Trophoblast cell (in vitro differentiated cells and primary cell): ENCODE measurements around the gene RPGRIP1.

ENCODE experiments used
- DNase-seq, 2 donors: peaks; one replicate each; pipeline ENCODE4 v3.0.0-alpha.2; 2016
- H2AFZ ChIP-seq: 2 replicates; pipeline ENCODE4 v1.6.1; 2013; ENCODE audit warnings: low read length, moderate library complexity, mild to moderate bottlenecking; ENCODE audit not compliant: insufficient read depth, poor library complexity
- H2AK5ac ChIP-seq: 2 replicates; pipeline ENCODE4 v1.6.1; 2013; ENCODE audit warnings: mild to moderate bottlenecking, low read length
- H2BK120ac ChIP-seq: 2 replicates; pipeline ENCODE4 v1.6.1; 2013; ENCODE audit warnings: low read length, mild to moderate bottlenecking, moderate library complexity; ENCODE audit not compliant: insufficient read depth, poor library complexity
- H2BK12ac ChIP-seq: 2 replicates; pipeline ENCODE4 v1.6.1; 2013; ENCODE audit warnings: mild to moderate bottlenecking, low read length, moderate library complexity
- H2BK5ac ChIP-seq: 2 replicates; pipeline ENCODE4 v1.6.1; 2013; ENCODE audit warnings: low read length, low read depth, moderate library complexity, mild to moderate bottlenecking; ENCODE audit not compliant: poor library complexity
- H3K14ac ChIP-seq: 2 replicates; pipeline ENCODE4 v1.6.1; 2013; ENCODE audit warnings: mild to moderate bottlenecking, low read length
- H3K18ac ChIP-seq: 2 replicates; pipeline ENCODE4 v1.6.1; 2013; ENCODE audit warnings: mild to moderate bottlenecking, low read length
- H3K23ac ChIP-seq: 2 replicates; pipeline ENCODE4 v1.6.1; 2013; ENCODE audit warnings: low read length
- H3K27ac ChIP-seq: 2 replicates; pipeline ENCODE4 v1.5.1; 2013; ENCODE audit warnings: low read depth, mild to moderate bottlenecking, inconsistent platforms, low read length, moderate library complexity
- H3K27me3 ChIP-seq: 2 replicates; pipeline ENCODE4 v1.6.1; 2013; ENCODE audit warnings: inconsistent platforms, mild to moderate bottlenecking, low read length, moderate library complexity; ENCODE audit not compliant: insufficient read depth
- H3K36me3 ChIP-seq, 2 experiments: 1 replicate in 1 of 2; 2 replicates in 1 of 2; pipeline ENCODE4 v1.6.1; 2013; ENCODE audit warnings: low read length in 2 of 2, mild to moderate bottlenecking in 2 of 2, moderate library complexity in 1 of 2; ENCODE audit not compliant: insufficient read depth in 2 of 2, control insufficient read depth in 1 of 2
- H3K4ac ChIP-seq: 2 replicates; pipeline ENCODE4 v1.6.1; 2013; ENCODE audit warnings: low read depth, mild to moderate bottlenecking, low read length, moderate library complexity
- H3K4me1 ChIP-seq, 2 experiments: 1 replicate in 1 of 2; 2 replicates in 1 of 2; pipeline ENCODE4 v1.6.1; 2013; ENCODE audit warnings: low read length in 2 of 2, mild to moderate bottlenecking in 2 of 2, moderate library complexity in 1 of 2; ENCODE audit not compliant: insufficient read depth in 2 of 2, control insufficient read depth in 1 of 2
- H3K4me2 ChIP-seq: 2 replicates; pipeline ENCODE4 v1.6.1; 2013; ENCODE audit warnings: inconsistent platforms, mild to moderate bottlenecking, low read length, moderate library complexity
- H3K4me3 ChIP-seq: 2 replicates; pipeline ENCODE4 v1.5.1; 2013; ENCODE audit warnings: mild to moderate bottlenecking, low read depth, low read length, inconsistent platforms
- H3K79me1 ChIP-seq: one replicate; pipeline ENCODE4 v1.6.1; 2013; ENCODE audit warnings: low read length
- H3K79me2 ChIP-seq: 2 replicates; pipeline ENCODE4 v1.6.1; 2013; ENCODE audit warnings: low read length, mild to moderate bottlenecking; ENCODE audit not compliant: control insufficient read depth, insufficient read depth, poor library complexity
- H3K9ac ChIP-seq: 2 replicates; pipeline ENCODE4 v1.6.1; 2013; ENCODE audit warnings: mild to moderate bottlenecking, low read length
- H3K9me3 ChIP-seq: 2 replicates; pipeline ENCODE4 v1.6.1; 2013; ENCODE audit warnings: low read depth, mild to moderate bottlenecking, control low read depth, inconsistent platforms, low read length; ENCODE audit not compliant: insufficient read depth
- H4K12ac ChIP-seq: 2 replicates; pipeline ENCODE4 v1.6.1; 2013; ENCODE audit warnings: low read depth, mild to moderate bottlenecking, low read length, moderate library complexity
- H4K8ac ChIP-seq: 2 replicates; pipeline ENCODE4 v1.6.1; 2013; ENCODE audit warnings: low read depth, mild to moderate bottlenecking, low read length, moderate library complexity
- H4K91ac ChIP-seq: one replicate; pipeline ENCODE4 v1.6.1; 2013; ENCODE audit warnings: low read depth, mild to moderate bottlenecking, low read length, moderate library complexity
- WGBS: extraction: QIAGEN DNeasy Blood & Tissue Kit; methylation state at CpG from one replicate; pipeline ENCODE4 v1.1.7; 2013; ENCODE audit warnings: missing lambda C conversion rate; ENCODE audit not compliant: insufficient read length, insufficient coverage; ENCODE audit errors: extremely low coverage; 5-methylcytosine and 5-hydroxymethylcytosine counted together

The RPGRIP1 gene

DNA sequence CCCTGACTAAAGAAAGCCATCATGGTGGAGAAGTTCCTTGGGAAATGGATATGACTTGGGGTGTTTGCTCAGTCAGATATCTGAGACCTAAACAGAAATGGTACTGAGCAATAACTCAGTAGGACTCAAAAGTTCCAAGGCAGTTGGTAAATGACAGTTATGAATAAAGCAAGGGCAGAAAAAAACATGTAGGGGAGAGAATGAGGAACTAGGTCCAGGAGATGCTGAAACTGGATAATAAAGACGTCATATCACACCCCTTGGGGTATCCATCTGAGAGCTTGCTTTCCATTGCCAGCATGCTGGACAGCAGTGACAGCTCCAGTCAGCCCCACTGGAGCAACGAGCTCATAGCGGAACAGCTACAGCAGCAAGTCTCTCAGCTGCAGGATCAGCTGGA lies 37.5 kb downstream of the RPGRIP1 start:
- H3K4me3 ChIP-seq: no peak overlapping the region
- no peak overlapping the region for H3K14ac ChIP-seq
- H4K91ac ChIP-seq: no peak overlapping the region
- no peaks in the 10 kb centered on the region for H3K4me1 ChIP-seq
- H2BK5ac ChIP-seq: no peak overlapping the region
- no peaks in the 10 kb centered on the region for H3K79me1 ChIP-seq
- no peaks in the 10 kb centered on the region for H3K36me3 ChIP-seq
- H3K23ac ChIP-seq: no peak overlapping the region
- H4K8ac ChIP-seq: no peak overlapping the region
- no peak overlapping the region for H2BK12ac ChIP-seq
- no peak overlapping the region for H3K18ac ChIP-seq
- H3K9ac ChIP-seq: no peak overlapping the region
- no peak overlapping the region for H2AK5ac ChIP-seq
- H3K9me3 ChIP-seq: no peaks in the 10 kb centered on the region
- no peaks in the 10 kb centered on the region for H3K27me3 ChIP-seq
- no peak overlapping the region for H2BK120ac ChIP-seq
- DNase-seq: no peak
- no peaks in the 10 kb centered on the region for H3K79me2 ChIP-seq
- H3K4me2 ChIP-seq: no peak overlapping the region
- no peak overlapping the region for H3K4ac ChIP-seq
- no peak overlapping the region for H4K12ac ChIP-seq
- H2AFZ ChIP-seq: no peak overlapping the region
- WGBS: no CpG with 5 or more reads among the region's 3 CpGs
- no peak overlapping the region for H3K27ac ChIP-seq

DNA sequence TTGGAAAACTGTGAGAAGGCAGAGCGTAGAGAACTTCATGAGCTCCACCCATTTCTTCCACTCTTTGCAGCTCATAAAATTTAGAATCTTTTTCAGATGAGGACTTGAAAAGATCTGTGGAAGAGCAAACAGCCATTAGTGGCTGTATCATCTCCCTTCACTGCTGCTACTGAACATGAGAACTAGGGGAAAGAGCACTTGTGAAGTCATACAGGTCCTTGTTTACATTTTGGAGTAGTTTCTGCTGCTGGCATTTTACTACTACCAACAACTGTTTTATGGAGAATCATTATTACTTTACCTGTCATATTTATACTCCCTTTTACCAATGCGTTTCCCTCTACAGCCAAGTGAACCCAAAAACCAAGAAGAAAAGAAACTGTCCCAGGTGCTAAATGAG lies 41.0 kb downstream of the RPGRIP1 start:
- Histone ChIP-seq H3K79me2 (no peaks in the 10 kb centered on the region), H3K4me1 (no peaks in the 10 kb centered on the region), H2BK120ac (no peak overlapping the region), H3K27me3 (no peaks in the 10 kb centered on the region), H2AFZ (no peak overlapping the region), H2BK12ac (no peak overlapping the region), H3K18ac (no peak overlapping the region), H4K8ac (no peak overlapping the region), H3K79me1 (no peaks in the 10 kb centered on the region), H4K91ac (no peak overlapping the region), H4K12ac (no peak overlapping the region), H3K4me3 (no peak overlapping the region), H3K4ac (no peak overlapping the region), H2BK5ac (no peak overlapping the region), H3K9me3 (no peaks in the 10 kb centered on the region), H2AK5ac (no peak overlapping the region), H3K23ac (no peak overlapping the region), H3K14ac (no peak overlapping the region), H3K27ac (no peak overlapping the region), H3K36me3 (no peaks in the 10 kb centered on the region), H3K9ac (no peak overlapping the region), H3K4me2 (no peak overlapping the region)
- DNase-seq: no peak
- no CpG with 5 or more reads among the region's 2 CpGs for WGBS

- H3K14ac ChIP-seq: no peak overlapping the region
- H4K91ac ChIP-seq: no peak overlapping the region
- no peak overlapping the region for H3K18ac ChIP-seq
- no peaks in the 10 kb centered on the region for H3K79me2 ChIP-seq
- H3K9ac ChIP-seq: no peak overlapping the region
- H3K27ac ChIP-seq: no peak overlapping the region
- no peak overlapping the region for H2BK12ac ChIP-seq
- no peaks in the 10 kb centered on the region for H3K79me1 ChIP-seq
- no peak for DNase-seq
- H3K27me3 ChIP-seq: no peaks in the 10 kb centered on the region
- H2BK5ac ChIP-seq: no peak overlapping the region
- no peaks in the 10 kb centered on the region for H3K4me1 ChIP-seq
- no peak overlapping the region for H2AK5ac ChIP-seq
- H3K9me3 ChIP-seq: no peaks in the 10 kb centered on the region
- no peaks in the 10 kb centered on the region for H3K36me3 ChIP-seq
- H3K4ac ChIP-seq: no peak overlapping the region
- no peak overlapping the region for H4K12ac ChIP-seq
- no peak overlapping the region for H4K8ac ChIP-seq
- no peak overlapping the region for H3K4me2 ChIP-seq
- H3K4me3 ChIP-seq: no peak overlapping the region
- no peak overlapping the region for H2BK120ac ChIP-seq
- no CpG with 5 or more reads among the region's 2 CpGs for WGBS
- H2AFZ ChIP-seq: no peak overlapping the region
- no peak overlapping the region for H3K23ac ChIP-seq
These were observed 42.8 kb downstream of the RPGRIP1 start for GRCh38 chr14:21322716-21323115.

- Histone ChIP-seq H3K4ac (no peak overlapping the region), H2BK5ac (no peak overlapping the region), H3K14ac (no peak overlapping the region), H2BK120ac (no peak overlapping the region), H3K9me3 (no peaks in the 10 kb centered on the region), H3K79me1 (no peaks in the 10 kb centered on the region), H3K4me2 (no peak overlapping the region), H3K18ac (no peak overlapping the region), H3K9ac (no peak overlapping the region), H2AK5ac (no peak overlapping the region), H4K8ac (no peak overlapping the region), H3K4me3 (no peak overlapping the region), H4K91ac (no peak overlapping the region), H4K12ac (no peak overlapping the region), H2BK12ac (no peak overlapping the region), H3K23ac (no peak overlapping the region), H2AFZ (no peak overlapping the region), H3K27ac (no peak overlapping the region), H3K36me3 (no peaks in the 10 kb centered on the region), H3K27me3 (no peaks in the 10 kb centered on the region), H3K79me2 (no peaks in the 10 kb centered on the region), H3K4me1 (no peaks in the 10 kb centered on the region)
- DNase-seq: no peak
- no CpG with 5 or more reads among the region's 1 CpG for WGBS
These were observed 47.1 kb downstream of the RPGRIP1 start for GRCh38 chr14:21326972-21327371.
